Measurements from ENCODE around the gene SERINC2.
"Not testable (repeated sequence)": the region's sequence is repeated elsewhere in the genome, so short reads cannot be mapped to it uniquely, and the experiment has no call there.

Gene SERINC2

GRCh38 chr1:31467005-31467674, 54.1 kb downstream of the SERINC2 start:
- TF ChIP-seq CTCF (conservative IDR thresholded peaks at IDR 0.05), result no peak
- no peak overlapping the region for H3K27ac ChIP-seq

GRCh38 chr1:31470794-31471315, 57.8 kb downstream of the SERINC2 start:
- H3K27ac ChIP-seq, result peak overlapping the region; percentile 64
- no peak for TF ChIP-seq CTCF (conservative IDR thresholded peaks at IDR 0.05)

- H3K27ac ChIP-seq, result peak overlapping the region; percentile 64
These were observed 58.7 kb downstream of the SERINC2 start for GRCh38 chr1:31471452-31472313.

GRCh38 chr1:31472314-31472651, 59.3 kb downstream of the SERINC2 start:
- peak overlapping the region; percentile 64 for H3K27ac ChIP-seq

GRCh38 chr1:31472673-31473072, 59.7 kb downstream of the SERINC2 start:
- H3K27ac ChIP-seq, result peak overlapping the region; percentile 64

- H3K27ac ChIP-seq, result not testable (repeated sequence)
These were observed 60.5 kb downstream of the SERINC2 start for GRCh38 chr1:31473508-31473907.

- not testable (repeated sequence) for H3K27ac ChIP-seq
These were observed 61.6 kb downstream of the SERINC2 start for GRCh38 chr1:31474567-31474966.

- H3K27ac ChIP-seq, result no peak overlapping the region
These were observed 64.2 kb downstream of the SERINC2 start for GRCh38 chr1:31476891-31477846.

GRCh38 chr1:31478167-31478566, 65.2 kb downstream of the SERINC2 start:
- no peak overlapping the region for H3K27ac ChIP-seq
- no peak for TF ChIP-seq CTCF (conservative IDR thresholded peaks at IDR 0.05)

More at GRCh38 chr1:31476891-31477846, 64.2 kb downstream of the SERINC2 start:
- TF ChIP-seq CTCF (conservative IDR thresholded peaks at IDR 0.05), result no peak

- no peak overlapping the region for H3K27ac ChIP-seq
- no peak for TF ChIP-seq CTCF (conservative IDR thresholded peaks at IDR 0.05)
These were observed 66.8 kb downstream of the SERINC2 start for GRCh38 chr1:31479811-31480210.

- not testable (repeated sequence) for H3K27ac ChIP-seq
These were observed 67.4 kb downstream of the SERINC2 start for GRCh38 chr1:31480426-31480825.

Data from VCaP (cell line).